GM12864 (cell line): Measurements from ENCODE around the gene THBS1.

ENCODE experiments used
- DNase-seq: peaks from one replicate; pipeline ENCODE4 v3.0.0-alpha.2; 2011; ENCODE audit warnings: low read depth
- H3K4me3 ChIP-seq: 2 replicates; pipeline ENCODE4 v1.5.1; 2011; ENCODE audit warnings: mild to moderate bottlenecking, low read depth, low read length, control low read depth
- CTCF ChIP-seq: IDR thresholded peaks from 2 replicates; pipeline ENCODE4 v1.5.1; 2011; ENCODE audit warnings: low read depth, mild to moderate bottlenecking, moderate library complexity, low read length, control low read depth, inconsistent platforms; ENCODE audit errors: missing control alignments

The THBS1 gene

GRCh38 chr15:39645138-39645975 lies 64.5 kb downstream of the THBS1 start:
- TF ChIP-seq CTCF = no peak
- H3K4me3 ChIP-seq = no peak overlapping the region
- DNase-seq = no peak

GRCh38 chr15:39645976-39646257 lies 65.0 kb downstream of the THBS1 start:
- no peak for DNase-seq
- H3K4me3 ChIP-seq = no peak overlapping the region
- TF ChIP-seq CTCF = no peak

- H3K4me3 ChIP-seq = no peak overlapping the region
- no peak for DNase-seq
- no peak for TF ChIP-seq CTCF
Measured at GRCh38 chr15:39646425-39646824, 65.5 kb downstream of the THBS1 start.
